ENCODE measurements around the gene TMOD1. TPM values are rescaled to one million over a fixed set of nuclear protein-coding genes. Genes with fewer than 3 reads are reported as not detected.

The TMOD1 gene
- polyA plus RNA-seq, 1 experiment, result 0.10 TPM

DNA sequence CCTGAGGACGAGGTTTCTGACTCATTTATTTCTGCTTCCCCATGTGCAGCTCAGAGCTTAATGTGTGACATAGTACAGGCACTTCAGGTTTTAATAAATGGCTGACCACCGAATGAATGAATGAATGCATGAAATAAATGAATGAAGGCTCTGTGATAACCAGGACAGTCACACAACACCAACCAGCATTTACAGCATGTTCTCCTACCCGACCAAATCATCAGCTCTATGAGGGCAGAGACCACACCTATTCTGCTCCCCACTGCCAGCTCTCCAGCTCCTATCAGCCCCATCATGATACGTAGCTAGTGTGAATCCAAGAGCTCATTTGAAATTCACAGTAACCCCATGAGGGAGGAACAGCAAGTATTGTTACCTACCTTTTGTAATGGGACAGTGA, 4.8 kb downstream of the TMOD1 start:
- no peak overlapping the region for H3K27ac ChIP-seq (ENCODE audit: low read depth, low read length)
- POLR2A ChIA-PET, result interaction anchor here (0.5 kb wide), 1 partner anchor 26 kb away, joined by 3 read pairs; no protein-coding TSS in a partner anchor
- H3K4me3 ChIP-seq (ENCODE audit: low read depth, low read length), result no peak overlapping the region
- TF ChIP-seq, protein P1, sequence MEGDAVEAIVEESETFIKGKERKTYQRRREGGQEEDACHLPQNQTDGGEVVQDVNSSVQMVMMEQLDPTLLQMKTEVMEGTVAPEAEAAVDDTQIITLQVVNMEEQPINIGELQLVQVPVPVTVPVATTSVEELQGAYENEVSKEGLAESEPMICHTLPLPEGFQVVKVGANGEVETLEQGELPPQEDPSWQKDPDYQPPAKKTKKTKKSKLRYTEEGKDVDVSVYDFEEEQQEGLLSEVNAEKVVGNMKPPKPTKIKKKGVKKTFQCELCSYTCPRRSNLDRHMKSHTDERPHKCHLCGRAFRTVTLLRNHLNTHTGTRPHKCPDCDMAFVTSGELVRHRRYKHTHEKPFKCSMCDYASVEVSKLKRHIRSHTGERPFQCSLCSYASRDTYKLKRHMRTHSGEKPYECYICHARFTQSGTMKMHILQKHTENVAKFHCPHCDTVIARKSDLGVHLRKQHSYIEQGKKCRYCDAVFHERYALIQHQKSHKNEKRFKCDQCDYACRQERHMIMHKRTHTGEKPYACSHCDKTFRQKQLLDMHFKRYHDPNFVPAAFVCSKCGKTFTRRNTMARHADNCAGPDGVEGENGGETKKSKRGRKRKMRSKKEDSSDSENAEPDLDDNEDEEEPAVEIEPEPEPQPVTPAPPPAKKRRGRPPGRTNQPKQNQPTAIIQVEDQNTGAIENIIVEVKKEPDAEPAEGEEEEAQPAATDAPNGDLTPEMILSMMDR (IDR thresholded peaks at IDR 0.05; ENCODE audit: low read depth, low read length), result no peak
- CTCF ChIA-PET, result interaction anchor here (1.3 to 3.2 kb wide), 2 partner anchors 37 to 92 kb away, joined by 3 to 11 read pairs; no protein-coding TSS in a partner anchor
- DNase-seq (ENCODE audit: low read depth, low spot score), result no peak
- H3K9me3 ChIP-seq (ENCODE audit: control insufficient read depth, insufficient read depth, low read length), result no peaks in the 10 kb centered on the region; the same call in 1 of the 2 replicates
- H3K27me3 ChIP-seq (ENCODE audit: control insufficient read depth, insufficient read depth, low read length), result peaks cover 38% of the 10 kb centered on the region

DNA sequence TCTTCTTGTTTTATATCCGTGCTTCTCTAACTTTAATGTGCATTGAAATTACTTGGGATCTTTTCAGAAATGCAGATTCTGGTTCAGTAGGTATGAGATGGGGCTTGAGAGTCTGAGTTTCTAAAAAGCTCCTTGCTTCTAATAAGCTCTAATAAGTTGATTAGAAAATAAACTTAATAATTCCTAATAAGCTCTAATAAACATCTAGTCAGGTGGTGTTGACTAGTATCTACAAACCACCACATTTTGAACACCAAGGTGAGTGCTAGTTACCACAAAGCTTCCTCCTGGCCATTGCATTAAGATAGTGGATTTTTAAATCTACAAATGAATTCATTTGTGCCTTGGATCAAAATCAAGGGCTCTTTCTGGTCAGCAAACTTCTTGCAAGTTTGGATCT, 5.3 kb downstream of the TMOD1 start:
- ChIA-PET CTCF (interaction anchor here (1.3 to 3.2 kb wide), 2 partner anchors 38 to 92 kb away, joined by 3 to 11 read pairs; no protein-coding TSS in a partner anchor), POLR2A (no interaction called here)
- H3K9me3 ChIP-seq (ENCODE audit: control insufficient read depth, insufficient read depth, low read length), result no peaks in the 10 kb centered on the region; the same call in 1 of the 2 replicates
- TF ChIP-seq, protein P1 (IDR thresholded peaks at IDR 0.05; ENCODE audit: low read depth, low read length), result no peak
- no peak overlapping the region for H3K4me3 ChIP-seq (ENCODE audit: low read depth, low read length)
- H3K27me3 ChIP-seq (ENCODE audit: control insufficient read depth, insufficient read depth, low read length), result peaks cover 36% of the 10 kb centered on the region
- no peak for DNase-seq (ENCODE audit: low read depth, low spot score)
- H3K27ac ChIP-seq (ENCODE audit: low read depth, low read length), result no peak overlapping the region

DNA sequence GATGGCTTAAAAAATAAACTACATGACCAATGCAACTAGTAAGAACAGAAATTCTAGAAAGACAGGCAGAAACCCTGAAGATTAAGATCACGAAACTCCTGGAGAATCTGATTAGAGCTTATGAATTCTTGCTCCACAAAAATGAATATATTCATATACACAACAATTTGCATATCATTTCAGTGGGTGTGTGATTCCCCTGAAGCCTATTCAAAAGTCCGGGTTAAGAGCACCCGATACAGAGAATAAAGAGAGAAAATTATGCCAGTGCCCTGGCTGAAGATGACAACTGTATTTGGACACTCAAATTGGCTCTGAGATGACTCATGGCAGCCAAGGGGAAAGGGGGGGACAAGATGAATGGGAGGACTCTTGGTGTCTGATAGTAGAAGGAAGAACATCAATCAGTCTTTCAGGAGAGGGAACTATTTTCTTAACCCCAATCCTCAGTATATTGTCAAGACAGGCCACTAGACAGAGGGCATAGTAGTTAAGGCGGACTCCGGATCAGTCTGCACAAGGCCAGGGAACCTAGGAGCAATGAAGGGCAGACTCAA, 6.0 kb downstream of the TMOD1 start:
- CTCF ChIA-PET, result no interaction called here
- H3K4me3 ChIP-seq (ENCODE audit: low read depth, low read length), result no peak overlapping the region

DNA sequence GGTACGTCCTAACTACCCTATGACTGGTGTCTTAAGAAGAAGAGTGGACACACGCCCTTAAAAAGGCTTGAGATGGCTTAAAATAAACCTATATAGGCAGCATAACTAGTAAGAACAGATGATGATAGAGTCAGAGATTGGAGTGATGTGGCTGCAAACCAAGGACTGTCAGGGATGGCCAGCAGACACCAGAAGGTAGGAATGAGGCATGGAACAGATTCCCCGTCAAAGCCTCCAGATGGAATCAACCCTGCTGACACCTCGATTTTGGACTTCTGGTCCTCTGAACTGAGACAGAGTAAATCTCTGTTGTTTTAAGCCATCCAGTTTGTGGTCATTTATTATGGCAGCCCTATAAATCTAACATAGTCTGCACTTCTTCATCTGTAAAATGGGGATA, 7.4 kb downstream of the TMOD1 start:
- ChIA-PET POLR2A (no interaction called here), CTCF (interaction anchor here (1.9 kb wide), 1 partner anchor 40 kb away, joined by 9 read pairs; no protein-coding TSS in a partner anchor)
- H3K4me3 ChIP-seq (ENCODE audit: low read depth, low read length), result no peak overlapping the region
- TF ChIP-seq, protein P1 (IDR thresholded peaks at IDR 0.05; ENCODE audit: low read depth, low read length), result no peak
- no peaks in the 10 kb centered on the region for H3K9me3 ChIP-seq (ENCODE audit: control insufficient read depth, insufficient read depth, low read length)
- DNase-seq (ENCODE audit: low read depth, low spot score), result no peak
- peaks cover 20% of the 10 kb centered on the region for H3K27me3 ChIP-seq (ENCODE audit: control insufficient read depth, insufficient read depth, low read length)
- no peak overlapping the region for H3K27ac ChIP-seq (ENCODE audit: low read depth, low read length)

More for the DNA sequence above, 6.0 kb downstream of the TMOD1 start:
- peaks cover 30% of the 10 kb centered on the region for H3K27me3 ChIP-seq (ENCODE audit: control insufficient read depth, insufficient read depth, low read length)
- POLR2A ChIA-PET, result no interaction called here
- TF ChIP-seq, protein P1 (IDR thresholded peaks at IDR 0.05; ENCODE audit: low read depth, low read length), result no peak
- no peak for DNase-seq (ENCODE audit: low read depth, low spot score)
- H3K9me3 ChIP-seq (ENCODE audit: control insufficient read depth, insufficient read depth, low read length), result no peaks in the 10 kb centered on the region; the same call in 1 of the 2 replicates
- H3K27ac ChIP-seq (ENCODE audit: low read depth, low read length), result no peak overlapping the region
